Stimulated activated CD8-positive, alpha-beta memory T cell treated with anti-CD3 and anti-CD28 coated beads, Interleukin-12 subunit alpha, Interleukin-12 subunit beta, amount 100 ng/mL, for 1 hour (primary cell): ENCODE data around the gene BOLL.
"Not testable (repeated sequence)": the region's sequence is repeated elsewhere in the genome, so short reads cannot be mapped to it uniquely, and the experiment has no call there.

ENCODE experiments used
- DNase-seq: peaks from one replicate; pipeline ENCODE4 v3.0.0-alpha.2; 2020; ENCODE audit warnings: low read depth

The BOLL gene

DNA sequence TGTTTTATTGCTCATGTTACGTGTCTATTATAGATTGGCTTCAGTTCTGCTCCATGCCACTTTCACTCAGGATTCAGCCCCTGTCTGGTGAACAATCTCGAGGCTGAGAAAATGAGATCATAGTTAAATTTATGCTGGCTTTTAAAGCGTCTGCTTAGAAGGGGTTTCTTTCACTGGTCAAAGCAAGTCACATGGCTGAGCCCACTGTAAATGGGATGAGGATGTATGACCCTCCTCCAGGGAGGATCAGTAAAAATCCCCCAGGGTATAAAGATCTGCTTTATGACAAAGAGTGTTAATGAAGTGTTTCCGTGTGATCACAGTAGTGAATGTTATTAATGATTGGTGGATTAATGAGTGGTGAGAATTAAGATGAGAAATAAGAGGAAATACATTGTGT is 13.1 kb upstream of the BOLL start:
- DNase-seq: no peak

- DNase-seq: no peak
Measured at GRCh38 chr2:197795277-197795676, 10.2 kb upstream of the BOLL start.

- DNase-seq: no peak
Measured at GRCh38 chr2:197793456-197793855, 8.3 kb upstream of the BOLL start.

DNA sequence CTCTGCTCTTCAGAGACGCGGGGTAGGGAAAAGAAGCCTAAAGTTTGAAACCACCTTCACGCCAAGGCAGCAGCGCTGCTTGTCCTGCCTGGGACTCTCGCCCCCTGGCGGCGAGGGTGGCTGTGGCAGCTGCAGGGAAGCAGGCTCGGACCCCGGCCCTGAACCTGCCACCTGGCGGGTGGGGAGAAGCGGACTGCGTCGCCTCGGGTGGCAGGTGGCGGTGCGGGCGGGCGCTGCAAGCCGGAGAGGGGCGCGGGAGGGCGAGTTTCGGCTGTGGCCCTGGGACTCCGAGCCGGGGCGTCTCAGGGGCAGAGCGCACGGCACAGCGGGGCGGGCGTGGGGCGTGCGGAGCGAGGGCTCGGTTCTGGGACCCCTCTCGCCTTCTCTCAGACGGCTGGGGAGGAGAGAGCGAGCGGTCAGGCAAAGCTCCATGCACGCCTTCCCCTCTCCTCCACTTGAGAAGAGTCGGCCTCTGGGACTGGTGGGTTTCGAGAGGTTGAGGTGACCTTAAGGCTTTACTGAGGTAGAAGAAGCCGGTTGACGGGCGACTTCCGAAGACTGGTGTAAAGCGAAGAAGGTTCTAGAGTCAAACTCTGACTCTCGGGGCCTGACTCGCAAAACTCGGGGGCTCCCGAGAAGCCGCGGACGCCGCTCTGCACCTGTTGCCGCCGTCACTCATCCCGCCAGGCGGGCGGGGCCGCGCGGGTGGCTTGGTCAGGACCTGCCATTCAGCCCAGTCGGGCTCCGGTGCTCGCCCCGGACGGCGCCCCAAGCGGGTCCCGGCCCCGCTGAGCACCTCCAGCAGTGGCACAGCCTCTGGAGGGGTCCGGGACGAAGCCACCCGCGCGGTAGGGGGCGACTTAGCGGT is 1.1 kb upstream of the BOLL start:
- DNase-seq: no peak

DNA sequence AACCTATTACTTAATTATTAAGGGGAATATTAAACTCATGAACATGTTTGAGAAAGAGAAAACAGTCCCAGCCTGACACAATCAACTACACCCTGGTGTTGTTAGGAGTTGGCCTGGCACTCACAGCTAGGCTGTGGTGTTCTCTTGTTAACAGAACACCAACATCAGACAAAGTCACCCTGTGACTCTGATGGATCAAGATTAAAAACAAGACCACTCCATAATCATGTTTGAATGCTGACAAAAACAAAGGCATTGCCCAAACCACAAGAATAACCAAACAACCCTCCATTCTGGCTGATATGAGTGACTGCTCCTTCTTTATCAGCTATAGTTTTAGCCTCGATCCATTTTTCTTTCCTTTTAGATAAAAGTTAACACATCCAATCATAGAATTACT is 3.0 kb downstream of the BOLL start:
- no peak for DNase-seq

DNA sequence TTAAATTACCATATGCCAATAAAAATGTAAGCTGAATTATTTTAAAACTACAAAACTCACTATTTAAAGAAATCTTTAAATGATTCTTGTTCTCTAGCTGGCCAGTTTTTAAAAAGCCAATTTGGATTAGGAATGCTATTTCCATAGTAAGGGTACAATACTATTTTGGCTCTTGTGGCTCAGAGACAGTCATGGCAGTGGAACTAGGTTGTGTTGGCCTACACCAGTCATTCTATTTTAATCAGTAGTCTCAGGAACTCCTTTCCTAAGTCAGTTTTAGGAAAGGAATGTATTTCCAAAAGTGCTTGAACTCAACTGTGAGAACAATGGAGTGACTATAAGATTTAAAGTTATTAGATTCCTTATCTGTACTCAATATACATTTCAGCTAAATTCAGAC is 5.9 kb downstream of the BOLL start:
- DNase-seq: no peak

- no peak for DNase-seq
Measured at GRCh38 chr2:197777823-197778407, 7.2 kb downstream of the BOLL start.

DNA sequence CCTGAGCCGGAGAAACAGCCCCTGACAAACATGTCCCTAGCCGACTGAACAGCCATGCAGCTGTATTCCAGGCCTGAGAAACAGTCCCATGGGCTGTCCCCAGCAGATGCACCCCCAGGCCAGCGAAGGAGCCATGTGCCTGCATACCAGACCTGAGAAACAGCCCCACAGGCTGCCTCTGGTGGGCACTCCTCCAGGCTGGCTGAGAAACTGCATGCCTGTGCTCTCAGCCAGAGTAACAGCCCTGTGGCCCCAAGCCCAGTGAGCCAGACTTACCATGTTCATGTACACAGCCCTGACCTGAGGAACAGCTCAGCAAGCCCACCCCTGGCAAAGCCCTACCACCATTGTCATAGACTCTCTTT is 24.8 kb downstream of the BOLL start:
- no peak for DNase-seq

- no peak for DNase-seq
Measured at GRCh38 chr2:197759625-197760292, 25.4 kb downstream of the BOLL start.

DNA sequence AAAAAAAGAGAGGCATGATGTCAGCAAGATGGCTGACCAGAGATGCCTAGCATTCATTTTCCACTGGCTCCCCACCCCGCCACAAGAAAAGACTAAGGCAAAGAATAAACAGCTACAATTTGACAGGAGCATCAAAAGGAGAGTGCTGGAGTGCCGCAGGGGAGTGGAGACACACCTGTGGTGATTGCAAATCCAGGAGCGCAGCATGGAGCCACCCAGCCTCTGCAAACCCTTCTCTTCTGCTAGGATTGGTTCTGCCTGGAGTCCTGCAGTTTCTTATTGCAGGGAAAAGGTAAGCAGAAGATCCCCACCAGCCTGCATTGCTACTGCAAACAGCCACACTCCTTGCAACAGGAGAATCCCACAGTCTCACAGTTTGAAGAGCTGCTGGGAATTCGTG is 26.1 kb downstream of the BOLL start:
- no peak for DNase-seq

DNA sequence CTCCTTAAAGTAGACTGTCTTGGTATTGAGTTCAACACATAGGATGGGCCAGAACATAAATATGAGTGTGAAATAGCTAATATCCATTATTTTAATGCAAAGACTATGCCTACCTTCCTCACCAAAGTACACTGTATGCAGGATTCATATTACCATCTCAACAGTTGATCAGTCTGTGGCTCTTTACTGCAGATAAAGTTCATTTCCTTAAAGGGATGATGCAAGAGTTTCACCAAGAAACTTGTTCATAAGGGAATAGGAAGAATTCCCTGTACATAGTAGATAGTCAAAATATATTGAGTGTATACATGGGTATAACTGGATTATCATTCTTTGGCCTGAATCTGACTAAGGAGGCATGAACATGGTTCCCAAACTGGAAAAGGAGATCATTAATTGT is 44.9 kb downstream of the BOLL start:
- DNase-seq: no peak

GRCh38 chr2:197728555-197729544 is 56.3 kb downstream of the BOLL start:
- not testable (repeated sequence) for DNase-seq

DNA sequence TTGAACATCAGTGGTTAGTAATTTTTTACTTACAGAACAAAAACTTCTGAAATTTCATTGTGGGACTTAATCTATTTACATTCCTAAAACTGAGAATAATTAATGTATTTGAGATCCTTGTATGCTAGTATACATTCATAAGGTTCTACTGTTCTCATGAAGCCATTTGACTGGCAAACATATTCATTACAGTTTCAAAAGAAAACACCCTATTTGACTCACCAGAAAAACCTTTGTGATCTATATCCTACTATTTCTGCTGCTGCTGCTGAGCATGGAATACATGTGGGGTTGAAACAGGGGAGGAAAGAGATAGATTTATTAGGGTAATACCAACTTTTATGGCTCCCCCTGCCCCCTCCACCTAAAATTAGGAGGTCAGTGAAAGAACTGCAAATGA is 58.1 kb downstream of the BOLL start:
- no peak for DNase-seq

DNA sequence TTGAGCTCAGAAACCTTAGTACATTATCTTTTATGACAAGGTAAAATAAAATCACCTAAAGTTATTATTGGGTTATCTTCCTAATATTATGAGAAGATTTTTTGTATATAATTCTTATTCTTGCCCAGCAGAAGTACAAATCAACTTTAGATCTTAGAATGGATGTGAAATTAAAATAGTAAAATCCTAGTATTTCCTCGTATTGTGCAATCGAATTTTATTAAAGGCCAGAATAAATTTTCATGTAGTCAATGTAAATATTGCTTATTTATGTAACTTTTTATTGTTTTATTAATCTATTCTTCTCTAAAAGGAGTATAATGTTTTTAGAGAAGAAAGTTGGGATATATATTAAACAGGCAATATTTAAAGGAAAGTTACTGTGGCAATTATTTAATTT is 67.3 kb downstream of the BOLL start:
- no peak for DNase-seq

GRCh38 chr2:197713271-197713670 is 71.8 kb downstream of the BOLL start:
- no peak for DNase-seq

DNA sequence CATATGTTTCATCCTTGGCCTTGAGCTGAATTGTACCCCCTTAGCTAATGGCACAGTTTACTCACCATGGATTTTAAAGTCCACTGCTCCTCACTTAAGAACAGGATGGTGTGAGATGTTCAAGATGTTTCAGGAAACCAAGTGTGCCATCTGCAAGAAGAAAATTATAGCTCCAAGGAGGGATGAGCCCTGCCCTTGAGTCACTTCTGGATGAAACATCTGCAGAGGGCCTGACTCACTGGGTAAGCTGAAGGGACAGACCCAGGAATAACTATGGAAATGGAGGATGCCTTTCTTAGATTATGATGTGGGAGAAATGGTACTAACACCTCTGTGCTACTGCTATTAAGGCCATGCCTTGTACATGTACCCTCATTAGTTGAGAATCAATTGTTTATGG is 73.5 kb downstream of the BOLL start:
- no peak for DNase-seq

DNA sequence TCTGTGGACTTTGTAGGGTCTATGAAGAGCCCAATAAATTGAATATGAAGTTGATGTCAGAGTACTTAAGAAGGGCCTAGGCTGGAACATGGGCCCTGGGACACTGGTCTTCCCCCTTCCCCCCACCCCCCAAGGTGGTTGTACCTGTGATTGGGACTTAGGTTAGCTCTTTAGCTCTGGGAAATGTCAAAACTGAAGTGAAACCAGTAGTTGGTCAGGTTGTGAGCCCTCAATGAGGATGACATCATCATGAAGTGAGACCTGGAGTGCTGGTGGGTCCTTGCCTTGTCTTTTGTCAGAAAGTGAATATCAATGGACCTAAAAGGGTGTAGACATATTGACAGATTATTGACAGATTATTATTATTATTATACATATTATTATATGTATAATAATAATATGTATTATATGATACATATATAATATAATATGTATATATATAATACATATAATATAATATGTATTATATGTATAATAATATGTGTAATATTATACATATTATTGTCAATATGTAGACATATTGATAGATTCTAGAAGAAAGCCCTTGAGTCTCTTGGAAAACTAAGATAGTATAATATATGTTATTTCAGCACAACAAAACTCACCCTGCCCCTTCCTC is 74.6 kb downstream of the BOLL start:
- DNase-seq: no peak

DNA sequence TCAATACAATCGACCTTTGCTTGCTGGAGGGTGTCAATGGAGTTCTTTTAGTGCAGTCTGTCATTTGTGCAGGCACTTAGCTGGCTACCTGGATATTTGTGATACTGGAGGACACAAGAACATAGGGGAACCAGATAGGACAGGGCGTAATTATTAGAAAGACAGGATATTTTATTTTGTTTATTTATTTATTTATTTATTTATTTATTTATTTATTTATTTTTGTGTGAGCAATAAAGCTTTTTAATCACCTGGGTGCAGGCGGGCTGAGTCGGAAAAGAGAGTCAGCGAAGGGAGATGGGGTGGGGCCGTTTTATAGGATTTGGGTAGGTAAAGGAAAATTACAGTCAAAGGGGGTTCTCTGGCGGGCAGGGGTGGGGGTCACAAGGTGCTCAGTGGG is 76.0 kb downstream of the BOLL start:
- not testable (repeated sequence) for DNase-seq

- no peak for DNase-seq
Measured at GRCh38 chr2:197708331-197708730, 76.8 kb downstream of the BOLL start.

- no peak for DNase-seq
Measured at GRCh38 chr2:197707316-197708213, 77.6 kb downstream of the BOLL start.

DNA sequence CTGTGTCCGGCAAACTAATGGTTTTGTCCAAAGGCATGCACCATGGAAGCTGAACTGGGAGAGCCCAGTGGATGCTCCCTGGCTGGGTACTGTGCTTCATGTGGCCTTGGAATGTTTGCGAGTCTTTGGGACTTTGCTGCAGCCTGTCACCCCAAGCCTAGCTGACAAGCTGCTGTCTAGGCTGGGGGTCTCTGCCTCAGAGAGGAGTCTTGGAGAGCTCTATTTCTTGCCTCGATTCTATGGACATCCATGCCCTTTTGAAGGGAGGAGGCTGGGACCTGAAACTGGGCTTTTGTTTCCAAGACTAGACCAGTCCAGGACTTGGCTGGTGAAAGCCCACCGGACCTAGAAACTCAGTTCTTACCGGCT is 78.3 kb downstream of the BOLL start:
- no peak for DNase-seq
